ENCODE data around the gene NFIX. TPM values are rescaled to one million over a fixed set of nuclear protein-coding genes. Genes with fewer than 3 reads are reported as not detected.

Gene NFIX
- total RNA-seq, 1 experiment from 2014 or later: 16.4 TPM

DNA sequence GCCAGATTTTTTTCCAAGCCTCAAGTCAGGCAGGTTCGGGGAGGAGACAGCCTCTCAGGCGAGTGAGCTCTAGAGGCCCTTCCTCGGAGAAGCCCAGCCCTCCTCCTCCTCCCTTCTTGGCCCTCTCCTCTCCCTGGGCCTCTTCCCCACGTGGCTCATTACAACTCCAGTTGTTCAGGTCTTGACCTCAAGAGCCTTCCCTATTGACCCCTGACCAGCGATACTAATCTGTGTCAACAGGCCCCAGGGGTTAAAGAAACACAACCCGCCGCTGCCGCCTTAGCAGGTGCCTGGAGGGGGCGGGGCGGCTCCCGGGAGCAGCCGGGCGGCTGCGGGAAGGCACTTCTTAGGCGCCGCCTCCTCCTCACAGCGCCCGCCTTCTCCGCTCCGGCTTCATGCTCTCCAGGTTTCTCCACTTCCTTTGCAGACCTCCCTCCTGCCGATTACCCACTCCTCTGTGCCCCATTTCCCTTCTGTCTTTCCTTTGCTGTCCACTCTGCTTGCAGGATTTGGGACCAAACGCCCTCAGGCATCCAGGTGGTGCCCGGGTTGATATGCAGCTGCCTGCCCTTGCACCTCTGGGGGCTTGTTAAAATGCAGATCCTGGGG is 56.4 kb downstream of the NFIX start:
- H3K36me3 Mint-ChIP-seq (ENCODE audit: insufficient read depth, unreplicated experiment): peaks cover 6% of the 10 kb centered on the region
- H3K4me3 Mint-ChIP-seq (ENCODE audit: low read depth, unreplicated experiment): peak overlapping the region; percentile 54
- H3K4me1 Mint-ChIP-seq (ENCODE audit: low read depth, unreplicated experiment): peaks cover 41% of the 10 kb centered on the region
- H3K9me3 Mint-ChIP-seq (ENCODE audit: low read depth, unreplicated experiment): no peaks in the 10 kb centered on the region
- H3K27ac Mint-ChIP-seq (ENCODE audit: unreplicated experiment): peak overlapping the region; percentile 45
- H3K27me3 Mint-ChIP-seq (ENCODE audit: unreplicated experiment): peaks cover 8% of the 10 kb centered on the region
- CTCF ChIA-PET: interaction anchor here (0.9 to 1.6 kb wide), 4 partner anchors 9 to 86 kb away, joined by 3 to 8 read pairs (median 4); no protein-coding TSS in a partner anchor
- intact Hi-C loops (cut with micrococcal nuclease; ENCODE audit: unreplicated experiment): no loop called here
- peak; percentile 79 for DNase-seq
- no TSS peak for BruUV-seq (replicated peaks)
- TF ChIP-seq, protein P1, sequence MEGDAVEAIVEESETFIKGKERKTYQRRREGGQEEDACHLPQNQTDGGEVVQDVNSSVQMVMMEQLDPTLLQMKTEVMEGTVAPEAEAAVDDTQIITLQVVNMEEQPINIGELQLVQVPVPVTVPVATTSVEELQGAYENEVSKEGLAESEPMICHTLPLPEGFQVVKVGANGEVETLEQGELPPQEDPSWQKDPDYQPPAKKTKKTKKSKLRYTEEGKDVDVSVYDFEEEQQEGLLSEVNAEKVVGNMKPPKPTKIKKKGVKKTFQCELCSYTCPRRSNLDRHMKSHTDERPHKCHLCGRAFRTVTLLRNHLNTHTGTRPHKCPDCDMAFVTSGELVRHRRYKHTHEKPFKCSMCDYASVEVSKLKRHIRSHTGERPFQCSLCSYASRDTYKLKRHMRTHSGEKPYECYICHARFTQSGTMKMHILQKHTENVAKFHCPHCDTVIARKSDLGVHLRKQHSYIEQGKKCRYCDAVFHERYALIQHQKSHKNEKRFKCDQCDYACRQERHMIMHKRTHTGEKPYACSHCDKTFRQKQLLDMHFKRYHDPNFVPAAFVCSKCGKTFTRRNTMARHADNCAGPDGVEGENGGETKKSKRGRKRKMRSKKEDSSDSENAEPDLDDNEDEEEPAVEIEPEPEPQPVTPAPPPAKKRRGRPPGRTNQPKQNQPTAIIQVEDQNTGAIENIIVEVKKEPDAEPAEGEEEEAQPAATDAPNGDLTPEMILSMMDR (IDR thresholded peaks at IDR 0.05; ENCODE audit: unreplicated experiment): no peak

DNA sequence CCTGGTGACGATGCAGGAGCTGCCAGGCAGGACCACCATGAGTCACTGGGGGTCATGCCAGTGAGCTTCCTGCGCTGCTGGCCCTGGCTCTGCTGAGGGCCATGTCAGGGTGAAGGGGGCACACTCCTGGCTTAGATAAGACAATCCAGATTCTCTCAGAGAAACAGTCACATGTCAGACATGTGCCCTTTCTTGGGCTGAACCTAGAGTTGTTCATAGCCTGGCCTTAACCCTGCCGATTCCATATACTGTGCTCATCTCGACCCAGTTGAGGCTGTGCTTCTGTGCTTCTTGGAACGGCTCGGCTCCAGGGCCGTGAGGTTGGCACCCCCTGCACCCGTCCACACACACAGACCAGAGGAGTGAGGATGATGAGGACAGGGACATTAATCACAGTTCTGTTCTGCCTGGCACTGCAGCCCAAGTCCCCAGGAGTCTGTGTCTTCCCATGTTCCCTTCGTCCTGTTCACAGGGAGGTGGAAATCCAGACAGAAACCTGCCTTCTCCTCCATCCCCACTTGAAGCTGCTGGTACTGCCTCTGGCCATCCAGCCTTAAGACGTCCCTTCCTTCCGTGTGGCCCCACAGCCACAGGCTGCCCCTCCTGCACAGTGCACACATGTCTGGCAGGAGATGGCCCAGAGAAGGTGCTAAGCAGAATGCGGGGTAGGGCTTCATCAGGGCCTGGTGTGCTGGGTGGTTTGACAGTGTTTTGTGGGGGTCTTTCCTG is 57.3 kb downstream of the NFIX start:
- DNase-seq: no peak
- intact Hi-C loops (cut with micrococcal nuclease; ENCODE audit: unreplicated experiment): no loop called here
- peaks cover 41% of the 10 kb centered on the region for H3K4me1 Mint-ChIP-seq (ENCODE audit: low read depth, unreplicated experiment)
- peak overlapping the region; percentile 68 for H3K27ac Mint-ChIP-seq (ENCODE audit: unreplicated experiment)
- H3K36me3 Mint-ChIP-seq (ENCODE audit: insufficient read depth, unreplicated experiment): peaks cover 6% of the 10 kb centered on the region
- no peaks in the 10 kb centered on the region for H3K9me3 Mint-ChIP-seq (ENCODE audit: low read depth, unreplicated experiment)
- TF ChIP-seq, protein P1 (IDR thresholded peaks at IDR 0.05; ENCODE audit: unreplicated experiment): no peak
- H3K27me3 Mint-ChIP-seq (ENCODE audit: unreplicated experiment): no peaks in the 10 kb centered on the region
- peak overlapping the region; percentile 30 for H3K4me3 Mint-ChIP-seq (ENCODE audit: low read depth, unreplicated experiment)
- CTCF ChIA-PET: interaction anchor here (1.6 kb wide), 2 partner anchors 30 to 87 kb away, joined by 3 to 4 read pairs; no protein-coding TSS in a partner anchor
- BruUV-seq (replicated peaks): no TSS peak

DNA sequence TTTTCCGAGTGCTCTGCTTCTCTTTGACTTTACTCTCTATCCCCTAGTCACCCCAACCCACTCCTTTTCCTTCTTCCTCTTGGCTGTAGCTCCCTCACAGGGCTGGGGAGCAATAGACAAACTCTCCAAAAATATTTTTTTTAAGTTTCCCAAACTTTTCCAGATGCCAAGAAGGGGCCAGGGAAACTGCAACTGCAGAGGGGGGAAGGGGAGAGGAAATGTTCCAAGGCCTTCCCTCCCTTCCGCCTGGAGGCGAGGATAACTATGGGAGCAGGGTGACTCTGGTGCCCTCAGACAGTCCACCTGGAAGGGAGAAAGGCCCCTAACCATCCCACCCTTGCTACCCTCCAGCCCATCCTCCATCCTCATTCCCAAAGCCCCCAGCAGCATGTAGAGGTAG is 58.0 kb downstream of the NFIX start:
- Mint-ChIP-seq H3K9me3 (ENCODE audit: low read depth, unreplicated experiment) (no peaks in the 10 kb centered on the region), H3K4me1 (ENCODE audit: low read depth, unreplicated experiment) (peaks cover 41% of the 10 kb centered on the region), H3K27me3 (ENCODE audit: unreplicated experiment) (no peaks in the 10 kb centered on the region), H3K4me3 (ENCODE audit: low read depth, unreplicated experiment) (peak overlapping the region; percentile 30), H3K27ac (ENCODE audit: unreplicated experiment) (peak overlapping the region; percentile 68), H3K36me3 (ENCODE audit: insufficient read depth, unreplicated experiment) (peaks cover 6% of the 10 kb centered on the region)
- intact Hi-C loops (cut with micrococcal nuclease; ENCODE audit: unreplicated experiment): no loop called here
- BruUV-seq (replicated peaks): no TSS peak
- DNase-seq: no peak
- CTCF ChIA-PET: interaction anchor here (1.0 to 1.6 kb wide), 5 partner anchors 9 to 74 kb away, joined by 3 to 6 read pairs (median 4); no protein-coding TSS in a partner anchor
- TF ChIP-seq, protein P1 (IDR thresholded peaks at IDR 0.05; ENCODE audit: unreplicated experiment): no peak

DNA sequence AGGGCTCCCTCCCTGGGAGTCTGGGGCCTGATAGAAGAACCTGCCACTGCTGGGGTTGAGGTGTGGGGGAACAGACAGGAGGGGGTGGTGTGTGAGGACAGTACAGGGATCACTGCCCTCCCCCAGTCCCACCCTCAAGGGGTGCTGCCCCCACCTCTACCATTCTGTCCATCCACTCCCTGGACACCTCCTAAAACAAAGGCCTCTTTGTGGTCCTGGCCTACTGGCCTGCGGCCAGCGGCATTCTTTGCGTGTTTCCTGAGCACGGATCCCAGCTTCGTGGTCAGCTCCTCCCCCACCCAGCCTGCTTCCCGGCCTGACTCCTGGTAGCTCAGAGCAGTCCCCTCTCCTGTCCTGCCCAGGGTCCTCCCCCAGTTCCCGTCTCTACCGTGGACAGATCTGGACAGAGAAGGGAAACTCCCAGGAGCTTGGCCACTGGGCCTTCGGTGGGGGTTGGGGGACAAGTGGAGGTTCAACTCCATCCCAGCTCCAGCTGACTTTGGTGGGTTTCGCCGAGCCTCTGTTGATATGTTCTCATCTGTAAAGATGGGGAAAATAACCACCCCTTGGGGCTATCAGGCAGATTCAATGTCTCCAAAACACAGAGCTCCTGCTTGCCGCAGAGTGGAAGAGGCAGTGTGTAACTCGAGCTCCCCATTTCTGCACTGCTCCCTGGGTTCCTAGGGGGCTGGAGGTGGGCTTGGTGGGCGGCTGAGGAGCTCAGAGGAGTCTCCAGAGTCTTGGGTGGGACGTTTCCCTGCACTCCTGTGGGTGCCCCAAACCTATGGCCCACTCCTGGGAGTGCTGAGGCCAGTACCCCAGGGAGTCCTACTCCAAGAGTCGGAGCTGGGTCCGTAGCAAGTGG is 58.7 kb downstream of the NFIX start:
- TF ChIP-seq, protein P1 (IDR thresholded peaks at IDR 0.05; ENCODE audit: unreplicated experiment): no peak
- H3K36me3 Mint-ChIP-seq (ENCODE audit: insufficient read depth, unreplicated experiment): peaks cover 6% of the 10 kb centered on the region
- intact Hi-C loops (cut with micrococcal nuclease; ENCODE audit: unreplicated experiment): no loop called here
- H3K27ac Mint-ChIP-seq (ENCODE audit: unreplicated experiment): peak overlapping the region; percentile 68
- peaks cover 41% of the 10 kb centered on the region for H3K4me1 Mint-ChIP-seq (ENCODE audit: low read depth, unreplicated experiment)
- H3K9me3 Mint-ChIP-seq (ENCODE audit: low read depth, unreplicated experiment): no peaks in the 10 kb centered on the region
- H3K4me3 Mint-ChIP-seq (ENCODE audit: low read depth, unreplicated experiment): peak overlapping the region; percentile 30
- H3K27me3 Mint-ChIP-seq (ENCODE audit: unreplicated experiment): no peaks in the 10 kb centered on the region
- DNase-seq: peak; percentile 92
- no TSS peak for BruUV-seq (replicated peaks)
- CTCF ChIA-PET: interaction anchor here (0.8 to 1.6 kb wide), 9 partner anchors 9 to 89 kb away, joined by 3 to 6 read pairs (median 4); no protein-coding TSS in a partner anchor
